Hepatocyte (in vitro differentiated cells): Measurements from ENCODE around the gene POLR1B.

Source experiments
- CTCF ChIP-seq: fragments of 200-600 bp; sonication (generic); IDR thresholded peaks from 2 replicates; pipeline ENCODE4 v1.5.1; 2016; ENCODE audit warnings: antibody characterized with exemption, mild to moderate bottlenecking; ENCODE audit not compliant: poor library complexity
- EZH2phosphoT487 ChIP-seq: fragments of 200-600 bp; sonication (generic); IDR thresholded peaks from one replicate; pipeline ENCODE4 v1.6.1; 2018; ENCODE audit warnings: antibody characterized with exemption, mild to moderate bottlenecking, low read depth, moderate library complexity; ENCODE audit not compliant: unreplicated experiment, severe bottlenecking

- no peak for TF ChIP-seq CTCF
- TF ChIP-seq EZH2phosphoT487: no peak
These were observed 22.8 kb upstream of the POLR1B start for GRCh38 chr2:112519506-112519905.
